ENCODE data around the gene HPS3.
"Not testable (repeated sequence)": the region's sequence is repeated elsewhere in the genome, so short reads cannot be mapped to it uniquely, and the experiment has no call there.

The HPS3 gene

GRCh38 chr3:149129326-149130205 is at the start of gene HPS3:
Gene HPS3, plus strand, starts transcription at chr3:149129638. Its CDS starts 86 bp downstream, at chr3:149129724.
- DNase-seq (peak; percentile 87), ATAC-seq (peak; percentile 93)

- DNase-seq (no peak), ATAC-seq (no peak)
Measured at GRCh38 chr3:149080011-149080698, 49.3 kb upstream of the HPS3 start.

- DNase-seq: no peak
- ATAC-seq: no peak
Measured at GRCh38 chr3:149080699-149081091, 48.7 kb upstream of the HPS3 start.

- no peak for ATAC-seq
- DNase-seq: no peak
Measured at GRCh38 chr3:149081772-149082171, 47.7 kb upstream of the HPS3 start.

- ATAC-seq: peak; percentile 21
- DNase-seq: no peak
Measured at GRCh38 chr3:149085828-149086231, 43.6 kb upstream of the HPS3 start.

GRCh38 chr3:149086232-149086988 is 43.0 kb upstream of the HPS3 start, which contains the start of gene HLTF:
Gene HLTF, minus strand, starts transcription at chr3:149086533. Its CDS starts 197 bp downstream, at chr3:149086336.
- peak; percentile 91 for DNase-seq
- peak; percentile 100 for ATAC-seq

GRCh38 chr3:149087208-149087607 is 42.2 kb upstream of the HPS3 start:
- DNase-seq (no peak), ATAC-seq (no peak)

GRCh38 chr3:149089395-149089794 is 40.0 kb upstream of the HPS3 start:
- ATAC-seq: no peak
- DNase-seq: no peak

GRCh38 chr3:149090461-149090860 is 39.0 kb upstream of the HPS3 start:
- no peak for DNase-seq
- no peak for ATAC-seq

- ATAC-seq: no peak
- DNase-seq: no peak
Measured at GRCh38 chr3:149090907-149091306, 38.5 kb upstream of the HPS3 start.

GRCh38 chr3:149091983-149092382 is 37.5 kb upstream of the HPS3 start:
- ATAC-seq: no peak
- no peak for DNase-seq

- ATAC-seq: no peak
- no peak for DNase-seq
Measured at GRCh38 chr3:149095487-149095886, 34.0 kb upstream of the HPS3 start.

GRCh38 chr3:149097987-149098386 is 31.5 kb upstream of the HPS3 start:
- not testable (repeated sequence) for DNase-seq, ATAC-seq

GRCh38 chr3:149101154-149101553 is 28.3 kb upstream of the HPS3 start:
- ATAC-seq: no peak
- DNase-seq: no peak

- ATAC-seq (no peak), DNase-seq (no peak)
Measured at GRCh38 chr3:149101641-149102040, 27.8 kb upstream of the HPS3 start.

GRCh38 chr3:149104484-149104883 is 25.0 kb upstream of the HPS3 start:
- no peak for ATAC-seq

GRCh38 chr3:149114458-149114857 is 15.0 kb upstream of the HPS3 start:
- DNase-seq: no peak
- ATAC-seq: no peak

More at GRCh38 chr3:149104484-149104883, 25.0 kb upstream of the HPS3 start:
- no peak for DNase-seq

- no peak for DNase-seq
- ATAC-seq: no peak
Measured at GRCh38 chr3:149115114-149115513, 14.3 kb upstream of the HPS3 start.

GRCh38 chr3:149118724-149119123 is 10.7 kb upstream of the HPS3 start:
- DNase-seq (no peak), ATAC-seq (no peak)

- DNase-seq: no peak
- ATAC-seq: no peak
Measured at GRCh38 chr3:149119466-149119865, 10.0 kb upstream of the HPS3 start.

- ATAC-seq: peak; percentile 57
- DNase-seq: no peak
Measured at GRCh38 chr3:149120051-149120972, 9.1 kb upstream of the HPS3 start.
